WERI-Rb-1 (cell line): Measurements from ENCODE around the gene TBXAS1.

Source experiments
- DNase-seq: peaks from one replicate; pipeline ENCODE4 v3.0.0-alpha.2; 2020
- H3K27ac ChIP-seq: fragments of 250-450 bp; sonication (Bioruptor Pico); 2 replicates; pipeline ENCODE4 v1.5.1; 2020; ENCODE audit warnings: mild to moderate bottlenecking, moderate library complexity
- H3K27me3 ChIP-seq: fragments of 250-450 bp; sonication (Bioruptor Pico); 2 replicates; pipeline ENCODE4 v1.5.1; 2021; ENCODE audit warnings: mild to moderate bottlenecking, low read depth, moderate library complexity; ENCODE audit not compliant: insufficient read depth, severe bottlenecking
- H3K36me3 ChIP-seq: fragments of 250-450 bp; sonication (Bioruptor Pico); 2 replicates; pipeline ENCODE4 v1.5.1; 2020; ENCODE audit warnings: mild to moderate bottlenecking, moderate library complexity
- H3K4me3 ChIP-seq: 2 replicates; pipeline ENCODE4 v1.5.1; 2011; ENCODE audit warnings: low read depth, mild to moderate bottlenecking, control low read depth, low read length
- H3K9me3 ChIP-seq: fragments of 250-450 bp; sonication (Bioruptor Pico); 2 replicates; pipeline ENCODE4 v1.5.1; 2021; ENCODE audit warnings: mild to moderate bottlenecking, moderate library complexity; ENCODE audit not compliant: severe bottlenecking
- CTCF ChIP-seq: IDR thresholded peaks from 2 replicates; pipeline ENCODE4 v1.5.1; 2011; ENCODE audit warnings: low read depth, mild to moderate bottlenecking, control low read depth, inconsistent platforms, low read length

TBXAS1 gene

GRCh38 chr7:139896288-139896687 lies 67.2 kb downstream of the TBXAS1 start:
- Histone ChIP-seq H3K36me3 (no peaks in the 10 kb centered on the region), H3K9me3 (no peaks in the 10 kb centered on the region), H3K27ac (no peak overlapping the region), H3K4me3 (no peak overlapping the region), H3K27me3 (no peaks in the 10 kb centered on the region)
- no peak for DNase-seq
- no peak for TF ChIP-seq CTCF

GRCh38 chr7:139896831-139897230 lies 67.8 kb downstream of the TBXAS1 start:
- no peak for TF ChIP-seq CTCF
- Histone ChIP-seq H3K27me3 (no peaks in the 10 kb centered on the region), H3K4me3 (no peak overlapping the region), H3K27ac (no peak overlapping the region), H3K36me3 (no peaks in the 10 kb centered on the region), H3K9me3 (no peaks in the 10 kb centered on the region)
- no peak for DNase-seq

- H3K27ac ChIP-seq, result no peak overlapping the region
- no peaks in the 10 kb centered on the region for H3K9me3 ChIP-seq
- H3K27me3 ChIP-seq, result no peaks in the 10 kb centered on the region
- no peak for DNase-seq
- TF ChIP-seq CTCF, result no peak
- no peaks in the 10 kb centered on the region for H3K36me3 ChIP-seq
- no peak overlapping the region for H3K4me3 ChIP-seq
Observed at GRCh38 chr7:139897422-139898090, 68.5 kb downstream of the TBXAS1 start.

GRCh38 chr7:139898483-139898882 lies 69.4 kb downstream of the TBXAS1 start:
- no peak for TF ChIP-seq CTCF
- peak; percentile 30 for DNase-seq
- Histone ChIP-seq H3K4me3 (no peak overlapping the region), H3K27me3 (no peaks in the 10 kb centered on the region), H3K36me3 (no peaks in the 10 kb centered on the region), H3K27ac (no peak overlapping the region), H3K9me3 (peaks cover 4% of the 10 kb centered on the region)

GRCh38 chr7:139899328-139899955 lies 70.4 kb downstream of the TBXAS1 start:
- Histone ChIP-seq H3K9me3 (peaks cover 4% of the 10 kb centered on the region), H3K36me3 (no peaks in the 10 kb centered on the region), H3K27ac (no peak overlapping the region), H3K4me3 (no peak overlapping the region), H3K27me3 (no peaks in the 10 kb centered on the region)
- TF ChIP-seq CTCF, result no peak
- DNase-seq, result no peak
